Stimulated activated CD8-positive, alpha-beta memory T cell treated with anti-CD3 and anti-CD28 coated beads, Interleukin-7, amount 100 ng/mL, for 24 hours (primary cell): ENCODE data around the gene MMP13.
"Not testable (repeated sequence)": the region's sequence is repeated elsewhere in the genome, so short reads cannot be mapped to it uniquely, and the experiment has no call there.

Source experiments
- DNase-seq: peaks from one replicate; pipeline ENCODE4 v3.0.0-alpha.2; 2020; ENCODE audit warnings: low read depth

MMP13 gene

GRCh38 chr11:102955624-102956023, at the start of gene MMP13:
TSS of gene MMP13 (minus strand) at chr11:102955732. CDS start at chr11:102955705, 27 bp downstream.
- DNase-seq, result no peak

GRCh38 chr11:103004234-103004633, 48.7 kb upstream of the MMP13 start:
- not testable (repeated sequence) for DNase-seq

- no peak for DNase-seq
Measured at GRCh38 chr11:102994105-102994504, 38.6 kb upstream of the MMP13 start.

DNA sequence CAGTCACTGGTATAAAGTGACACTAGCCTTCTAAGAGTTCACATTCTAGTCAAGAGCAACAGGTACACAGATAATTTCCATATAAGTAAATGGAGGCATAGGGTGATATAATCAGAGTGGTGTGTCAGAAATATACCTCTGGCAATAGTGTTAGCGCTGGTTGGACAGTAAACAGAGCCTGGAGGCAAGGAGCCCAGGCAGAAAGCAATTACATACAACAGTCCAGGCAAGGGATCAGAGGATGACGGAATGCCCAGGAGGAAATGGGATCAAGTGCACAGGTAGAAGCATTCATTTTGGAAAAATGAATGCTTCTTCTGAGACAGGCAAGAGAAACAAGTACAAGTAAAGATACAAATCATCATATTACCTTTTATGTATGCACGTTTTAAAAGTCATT, 36.2 kb upstream of the MMP13 start:
- DNase-seq, result no peak

DNA sequence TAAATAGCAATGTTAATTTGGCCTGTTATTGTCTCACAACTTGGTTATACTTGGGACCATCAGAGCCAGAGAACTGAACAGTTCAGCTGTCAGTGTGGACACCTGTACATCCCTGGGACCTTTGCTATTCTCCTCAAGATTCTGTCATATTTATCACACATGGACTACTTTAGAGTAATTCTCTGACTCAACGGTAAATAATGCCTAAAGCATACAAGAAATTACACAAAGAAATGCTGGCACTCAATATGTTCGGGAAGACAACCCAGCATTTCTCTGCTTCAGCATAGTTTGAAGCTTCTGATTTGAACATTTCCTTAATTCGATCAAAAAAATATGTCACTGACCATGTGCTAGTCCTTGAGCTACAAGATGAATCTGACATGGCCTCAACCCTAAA, 34.6 kb upstream of the MMP13 start:
- no peak for DNase-seq

- DNase-seq, result no peak
Measured at GRCh38 chr11:102989379-102990047, 34.0 kb upstream of the MMP13 start.

DNA sequence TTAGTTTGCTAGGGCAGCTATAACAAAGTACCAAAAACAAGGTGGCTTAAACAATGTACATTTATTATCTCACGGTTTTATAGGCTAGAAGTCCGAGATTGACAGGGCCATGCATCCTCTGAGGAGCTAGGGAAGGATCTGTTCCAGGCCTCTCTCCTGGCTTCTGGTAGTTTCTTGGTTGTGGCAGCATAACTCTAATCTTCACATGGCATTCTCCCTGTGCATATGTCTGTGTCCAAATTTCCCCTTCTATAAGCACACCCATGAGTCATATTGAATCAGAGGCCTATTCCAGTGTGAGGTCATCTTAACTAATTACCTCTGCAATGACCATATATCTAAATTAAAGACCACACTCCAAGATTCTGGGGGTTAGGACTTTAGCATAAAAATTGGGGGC, 31.3 kb upstream of the MMP13 start:
- no peak for DNase-seq

- DNase-seq, result no peak
Measured at GRCh38 chr11:102985850-102986249, 30.3 kb upstream of the MMP13 start.

DNA sequence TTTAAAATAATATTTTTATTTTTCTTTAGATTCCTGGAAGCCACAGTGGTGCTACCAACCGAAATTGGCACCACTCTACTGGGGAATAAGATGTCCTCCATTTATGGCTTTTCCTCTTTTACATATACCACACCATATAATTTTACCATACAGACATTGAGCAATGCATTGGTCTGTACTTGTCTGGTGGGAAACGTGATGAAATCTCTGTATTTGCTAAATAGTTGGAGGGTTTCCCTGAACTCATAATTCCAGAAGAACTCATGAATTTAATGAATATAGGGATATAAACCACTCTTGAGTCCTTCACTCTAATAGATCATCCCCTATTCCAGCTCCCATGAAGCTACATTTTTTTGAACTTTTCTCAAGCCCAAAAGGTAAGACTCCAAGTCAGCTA, 28.0 kb upstream of the MMP13 start:
- no peak for DNase-seq

- DNase-seq, result no peak
Measured at GRCh38 chr11:102981324-102981910, 25.9 kb upstream of the MMP13 start.

DNA sequence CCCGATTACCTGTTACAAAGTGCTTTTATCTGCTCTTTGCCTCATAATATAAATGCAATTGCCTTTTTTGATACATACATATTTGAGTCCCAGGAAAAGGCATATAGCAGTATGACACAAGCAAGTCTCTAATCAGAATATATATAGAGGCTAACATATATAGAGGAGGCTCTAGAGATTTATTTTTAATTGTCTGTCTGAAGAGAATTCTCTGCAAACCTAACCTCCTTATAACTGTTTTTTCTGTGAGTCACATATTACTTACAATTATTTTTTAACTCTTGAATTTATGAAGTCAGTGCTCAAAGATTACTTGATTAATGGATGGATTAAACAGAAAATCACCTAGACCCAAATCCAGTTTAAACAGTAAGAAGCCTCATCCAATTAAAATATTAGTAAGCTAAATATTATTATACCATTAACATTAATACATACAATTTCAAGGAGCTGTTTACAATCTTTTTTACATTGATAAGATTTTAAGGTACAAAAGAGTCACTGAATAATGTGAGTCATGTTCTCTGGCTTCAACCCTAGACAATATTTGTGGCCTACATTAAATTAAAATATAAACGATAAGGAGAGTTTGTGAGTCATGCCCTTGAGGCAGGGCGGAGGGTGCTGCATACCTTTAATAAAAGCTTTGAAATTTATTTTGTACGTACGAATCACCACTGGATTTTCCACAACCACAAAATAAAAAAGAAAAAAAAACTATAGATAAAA, 19.2 kb upstream of the MMP13 start:
- DNase-seq, result no peak

DNA sequence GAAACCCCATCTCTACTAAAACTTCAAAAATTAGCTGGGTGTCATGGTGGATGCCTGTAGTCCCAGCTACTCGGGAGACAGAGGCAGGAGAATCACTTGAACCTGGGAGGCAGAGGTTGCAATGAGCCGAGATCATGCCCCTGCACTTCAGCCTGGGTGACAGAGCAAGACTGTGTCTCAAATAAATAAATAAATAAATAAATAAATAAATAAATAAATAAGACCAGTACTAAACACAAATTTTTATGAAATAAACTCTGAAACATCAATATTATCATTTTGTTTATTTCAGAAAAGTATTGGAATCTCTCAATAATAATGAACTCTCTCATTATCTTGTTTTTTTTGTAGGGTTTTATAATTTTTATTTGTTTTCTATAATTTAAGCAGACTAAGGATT, 18.2 kb upstream of the MMP13 start:
- not testable (repeated sequence) for DNase-seq

DNA sequence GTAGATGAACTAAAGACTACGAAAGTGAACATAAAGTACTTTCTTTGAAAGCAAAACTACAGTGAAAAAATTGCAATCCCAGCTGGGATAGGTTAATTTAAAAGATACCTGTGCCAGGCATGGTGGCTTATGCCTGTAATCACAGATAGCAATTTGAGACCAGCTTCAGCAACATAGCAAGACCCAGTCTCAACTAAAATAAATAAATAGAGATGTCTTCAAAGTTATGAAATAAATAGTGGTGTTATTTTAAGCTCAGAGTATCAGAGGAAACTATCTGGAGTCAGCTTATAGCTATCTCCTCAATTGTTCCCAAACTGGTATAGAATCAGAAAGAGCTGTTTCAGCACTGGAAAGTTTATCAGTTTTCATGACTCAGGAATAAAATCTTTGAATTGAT, 17.3 kb upstream of the MMP13 start:
- DNase-seq, result no peak

- no peak for DNase-seq
Measured at GRCh38 chr11:102971766-102972165, 16.2 kb upstream of the MMP13 start.

DNA sequence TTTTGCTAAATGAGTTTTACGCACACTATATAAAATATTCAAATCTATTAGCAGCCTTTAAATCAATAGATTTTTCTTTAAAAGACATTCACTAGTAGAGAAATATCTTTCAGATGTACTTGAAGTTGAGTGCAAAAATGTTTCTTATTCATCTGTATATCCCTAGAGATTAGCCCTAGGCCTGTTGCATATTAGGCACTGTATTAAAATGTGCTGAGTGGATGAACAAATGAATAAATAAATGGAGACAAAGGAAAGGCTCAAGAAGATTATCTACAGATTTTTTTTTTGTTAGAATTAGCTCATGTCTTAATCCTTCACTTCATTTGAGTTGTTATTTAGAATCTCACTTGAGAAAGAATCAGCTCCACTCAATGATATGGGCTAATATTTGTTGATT, 12.0 kb upstream of the MMP13 start:
- DNase-seq, result no peak

DNA sequence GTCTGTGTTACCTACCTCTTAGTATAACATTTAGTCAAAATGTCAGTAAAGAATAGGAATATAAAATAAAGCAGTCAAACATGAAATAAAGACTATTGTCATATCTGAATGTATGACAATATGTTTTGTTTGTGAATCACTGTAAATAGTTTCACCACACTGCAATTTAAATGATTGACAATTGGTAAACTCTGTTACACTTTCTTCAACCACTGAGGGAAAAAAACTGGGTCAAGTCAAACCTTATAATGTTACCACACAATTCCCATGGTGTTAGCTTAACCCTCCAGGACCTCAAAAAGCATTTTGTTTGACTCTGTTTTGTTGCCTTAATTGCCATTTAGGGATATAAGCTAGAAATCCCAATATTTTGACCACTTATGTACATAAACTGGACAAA, 10.5 kb upstream of the MMP13 start:
- DNase-seq, result no peak

DNA sequence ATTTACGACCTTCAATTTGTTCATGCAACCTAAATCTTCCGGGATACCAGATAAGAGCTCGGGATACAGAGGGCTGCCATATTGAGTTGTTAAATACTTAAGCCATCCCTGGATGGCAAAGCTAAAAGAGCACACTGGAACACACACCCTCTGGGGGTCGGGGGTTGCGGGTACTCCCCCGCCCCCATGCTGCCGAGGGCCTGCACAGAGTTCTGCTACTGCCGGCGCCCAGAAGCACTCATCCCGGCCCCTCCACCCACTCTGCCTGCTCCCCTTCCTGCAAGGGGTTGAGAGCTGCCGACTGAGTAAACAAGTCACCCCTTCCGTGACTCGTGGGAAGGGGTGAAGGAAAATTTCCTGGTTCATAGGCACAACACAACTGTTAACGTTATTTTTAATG, 9.3 kb upstream of the MMP13 start:
- DNase-seq, result no peak

- DNase-seq, result no peak
Measured at GRCh38 chr11:102957953-102958352, 2.4 kb upstream of the MMP13 start.

- no peak for DNase-seq
Measured at GRCh38 chr11:102950622-102951081, 4.9 kb downstream of the MMP13 start.

DNA sequence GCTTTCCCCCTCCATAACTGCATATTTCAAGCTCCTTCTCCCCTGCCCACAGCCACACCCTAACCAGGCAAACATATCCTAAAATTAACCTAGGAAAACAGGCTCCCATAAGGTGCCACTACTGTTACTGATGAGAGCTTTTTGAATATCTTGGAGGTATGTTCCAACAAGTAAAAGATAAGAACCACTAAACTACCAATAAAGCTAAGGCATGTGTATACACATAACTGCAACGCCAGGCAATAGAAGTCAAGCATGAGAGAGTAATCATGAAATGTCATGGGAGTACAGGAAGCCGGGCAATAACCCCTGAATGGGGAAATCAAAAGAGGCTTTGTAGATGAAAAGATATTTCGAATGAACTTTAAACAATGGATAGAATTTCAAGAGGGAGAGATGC, 9.3 kb downstream of the MMP13 start:
- no peak for DNase-seq

- DNase-seq, result no peak
Measured at GRCh38 chr11:102940714-102941588, 14.6 kb downstream of the MMP13 start.

GRCh38 chr11:102936864-102937509, 18.5 kb downstream of the MMP13 start:
- no peak for DNase-seq
